ENCODE data around the gene ADD2. TPM values are rescaled to one million over a fixed set of nuclear protein-coding genes. Genes with fewer than 3 reads are reported as not detected.

Gene ADD2
- total RNA-seq, 1 donor from 2014 or later: 4.8 TPM

DNA sequence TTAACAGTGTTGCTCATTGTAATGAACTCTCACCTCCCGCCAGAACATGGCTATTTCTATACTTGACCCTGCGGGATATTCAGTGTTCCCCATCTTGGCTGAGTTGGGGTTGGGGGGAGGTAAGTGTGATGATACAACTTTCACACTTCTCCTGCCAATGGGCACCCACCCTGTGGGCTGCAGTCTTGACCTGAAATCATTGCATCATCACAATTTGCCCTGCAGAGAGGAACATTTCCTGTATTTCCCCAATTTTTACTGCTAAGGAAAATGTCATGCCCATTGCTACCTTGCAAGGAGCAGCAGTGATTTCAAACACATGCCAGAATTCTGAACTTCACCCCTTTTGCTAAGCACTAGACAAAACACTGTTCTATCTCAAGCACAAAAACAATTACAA is 92.1 kb downstream of the ADD2 start:
- no peaks in the 10 kb centered on the region for H3K27me3 ChIP-seq (ENCODE audit: insufficient read depth, low read length)
- H3K9ac ChIP-seq (ENCODE audit: low read length): no peak overlapping the region
- H3K9me3 Mint-ChIP-seq (ENCODE audit: unreplicated experiment): no peaks in the 10 kb centered on the region
- H3K4me3 Mint-ChIP-seq (ENCODE audit: unreplicated experiment): no peak overlapping the region
- peaks cover 10% of the 10 kb centered on the region for H3K4me1 Mint-ChIP-seq (ENCODE audit: low read depth, unreplicated experiment)
- H3K9me3 ChIP-seq (ENCODE audit: insufficient read depth, low read depth, low read length): no peaks in the 10 kb centered on the region
- no peak overlapping the region for H3K4me2 ChIP-seq (ENCODE audit: low read length)
- no peaks in the 10 kb centered on the region for H3K4me1 ChIP-seq (ENCODE audit: insufficient read depth, low read length)
- no peak overlapping the region for H3K27ac ChIP-seq (ENCODE audit: low read depth, low read length)
- no peaks in the 10 kb centered on the region for H3K36me3 ChIP-seq (ENCODE audit: insufficient read depth, low read length)
- H2AFZ ChIP-seq (ENCODE audit: low read depth, low read length): no peak overlapping the region
- H3K79me2 ChIP-seq (ENCODE audit: insufficient read depth, low read length): no peaks in the 10 kb centered on the region
- no peak overlapping the region for H3K4me3 ChIP-seq (ENCODE audit: insufficient read depth, low read depth, low read length)
- peaks cover 7% of the 10 kb centered on the region for H3K27me3 Mint-ChIP-seq (ENCODE audit: low read depth, unreplicated experiment)
- FAIRE-seq (no peak), DNase-seq (ENCODE audit: low read depth) (no peak)
- no peak for TF ChIP-seq EZH2 (IDR thresholded peaks at IDR 0.05; ENCODE audit: insufficient read depth, low read length)
- TF ChIP-seq, protein P1, sequence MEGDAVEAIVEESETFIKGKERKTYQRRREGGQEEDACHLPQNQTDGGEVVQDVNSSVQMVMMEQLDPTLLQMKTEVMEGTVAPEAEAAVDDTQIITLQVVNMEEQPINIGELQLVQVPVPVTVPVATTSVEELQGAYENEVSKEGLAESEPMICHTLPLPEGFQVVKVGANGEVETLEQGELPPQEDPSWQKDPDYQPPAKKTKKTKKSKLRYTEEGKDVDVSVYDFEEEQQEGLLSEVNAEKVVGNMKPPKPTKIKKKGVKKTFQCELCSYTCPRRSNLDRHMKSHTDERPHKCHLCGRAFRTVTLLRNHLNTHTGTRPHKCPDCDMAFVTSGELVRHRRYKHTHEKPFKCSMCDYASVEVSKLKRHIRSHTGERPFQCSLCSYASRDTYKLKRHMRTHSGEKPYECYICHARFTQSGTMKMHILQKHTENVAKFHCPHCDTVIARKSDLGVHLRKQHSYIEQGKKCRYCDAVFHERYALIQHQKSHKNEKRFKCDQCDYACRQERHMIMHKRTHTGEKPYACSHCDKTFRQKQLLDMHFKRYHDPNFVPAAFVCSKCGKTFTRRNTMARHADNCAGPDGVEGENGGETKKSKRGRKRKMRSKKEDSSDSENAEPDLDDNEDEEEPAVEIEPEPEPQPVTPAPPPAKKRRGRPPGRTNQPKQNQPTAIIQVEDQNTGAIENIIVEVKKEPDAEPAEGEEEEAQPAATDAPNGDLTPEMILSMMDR (IDR thresholded peaks at IDR 0.05; ENCODE audit: insufficient read depth, low read depth, low read length): no peak
- no peak overlapping the region for H3K27ac Mint-ChIP-seq (ENCODE audit: unreplicated experiment)
- H3K36me3 Mint-ChIP-seq (ENCODE audit: low read depth, unreplicated experiment): no peaks in the 10 kb centered on the region
- no peaks in the 10 kb centered on the region for H4K20me1 ChIP-seq (ENCODE audit: insufficient read depth, low read length)

DNA sequence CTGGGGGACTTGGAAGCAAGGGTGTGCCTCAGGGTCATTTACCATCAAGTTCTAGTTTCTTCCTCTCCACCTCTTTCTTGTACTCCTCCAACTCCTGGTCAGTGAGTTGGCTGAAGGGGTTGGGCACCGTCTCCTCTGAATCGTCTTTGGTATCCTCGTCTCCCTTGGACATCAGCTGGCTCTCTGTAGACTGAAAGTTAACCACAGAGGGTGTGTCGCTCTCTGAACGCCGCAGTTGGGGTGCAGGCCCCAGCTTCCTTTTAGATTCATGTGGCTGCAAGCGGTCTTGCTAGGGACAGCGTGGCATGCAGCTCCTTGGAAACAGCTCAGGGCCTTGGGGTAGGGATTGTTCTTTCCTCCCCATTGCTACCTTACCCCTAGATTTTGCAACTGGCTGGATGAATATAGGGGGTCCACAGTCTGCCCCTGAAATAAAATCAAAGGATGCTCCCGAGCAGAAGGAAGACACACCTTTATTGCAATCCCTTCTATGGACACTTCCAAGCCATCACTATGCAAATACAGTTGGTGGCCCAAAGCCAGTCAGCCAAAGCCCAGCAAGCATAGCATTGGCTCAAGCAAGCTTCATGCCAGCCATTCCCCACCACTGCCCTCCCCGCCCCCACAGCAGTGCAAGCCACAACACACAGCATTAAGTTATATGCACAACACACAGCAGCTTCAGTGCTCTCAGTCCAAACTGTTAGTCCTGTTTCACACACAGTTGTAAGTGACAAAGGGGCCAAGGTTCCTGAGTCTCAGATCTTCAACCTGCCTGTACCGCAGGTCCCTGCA is 93.2 kb downstream of the ADD2 start:
- Mint-ChIP-seq H3K27ac (ENCODE audit: unreplicated experiment) (no peak overlapping the region), H3K4me1 (ENCODE audit: low read depth, unreplicated experiment) (peaks cover 10% of the 10 kb centered on the region), H3K36me3 (ENCODE audit: low read depth, unreplicated experiment) (no peaks in the 10 kb centered on the region), H3K27me3 (ENCODE audit: low read depth, unreplicated experiment) (peaks cover 7% of the 10 kb centered on the region), H3K9me3 (ENCODE audit: unreplicated experiment) (no peaks in the 10 kb centered on the region), H3K4me3 (ENCODE audit: unreplicated experiment) (no peak overlapping the region)
- Histone ChIP-seq H3K9ac (ENCODE audit: low read length) (no peak overlapping the region), H2AFZ (ENCODE audit: low read depth, low read length) (no peak overlapping the region), H3K36me3 (ENCODE audit: insufficient read depth, low read length) (no peaks in the 10 kb centered on the region), H4K20me1 (ENCODE audit: insufficient read depth, low read length) (no peaks in the 10 kb centered on the region), H3K4me1 (ENCODE audit: insufficient read depth, low read length) (no peaks in the 10 kb centered on the region), H3K9me3 (ENCODE audit: insufficient read depth, low read depth, low read length) (no peaks in the 10 kb centered on the region), H3K4me2 (ENCODE audit: low read length) (no peak overlapping the region), H3K27me3 (ENCODE audit: insufficient read depth, low read length) (no peaks in the 10 kb centered on the region), H3K4me3 (ENCODE audit: insufficient read depth, low read depth, low read length) (no peak overlapping the region), H3K27ac (ENCODE audit: low read depth, low read length) (no peak overlapping the region), H3K79me2 (ENCODE audit: insufficient read depth, low read length) (no peaks in the 10 kb centered on the region)
- no peak for TF ChIP-seq EZH2 (IDR thresholded peaks at IDR 0.05; ENCODE audit: insufficient read depth, low read length)
- TF ChIP-seq, protein P1 (IDR thresholded peaks at IDR 0.05; ENCODE audit: insufficient read depth, low read depth, low read length): no peak
- no peak for DNase-seq (ENCODE audit: low read depth)
- no peak for FAIRE-seq

DNA sequence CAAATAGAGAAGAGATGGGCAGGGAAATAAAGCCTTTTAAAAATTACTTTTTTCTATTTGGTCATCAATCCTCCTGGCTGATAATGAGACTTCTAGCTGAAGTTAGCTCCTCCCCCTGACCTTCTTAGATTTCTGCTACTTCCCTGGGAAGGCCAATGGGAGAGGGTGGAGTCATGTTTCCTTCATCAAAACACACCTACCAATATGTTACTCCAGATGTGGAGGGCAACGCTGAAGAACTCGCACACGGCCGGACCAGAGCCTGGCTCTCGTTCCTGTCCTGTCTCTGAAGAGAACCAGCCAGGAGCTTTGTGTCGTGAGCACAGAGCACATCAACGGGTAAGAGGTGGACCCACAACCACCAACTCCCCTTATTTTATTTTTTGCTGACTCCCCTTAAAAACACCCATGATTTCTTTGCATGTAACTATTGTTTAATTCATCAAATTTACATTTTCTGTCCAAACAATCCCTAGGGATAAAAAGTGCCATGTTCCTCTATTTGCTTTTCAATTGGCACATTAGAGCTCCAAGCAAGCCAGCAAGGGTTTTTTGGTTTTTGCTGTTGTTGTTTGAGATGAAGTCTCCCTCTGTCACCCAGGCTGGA is 94.9 kb downstream of the ADD2 start:
- Histone ChIP-seq H3K4me3 (ENCODE audit: insufficient read depth, low read depth, low read length) (no peak overlapping the region), H3K36me3 (ENCODE audit: insufficient read depth, low read length) (no peaks in the 10 kb centered on the region), H4K20me1 (ENCODE audit: insufficient read depth, low read length) (no peaks in the 10 kb centered on the region), H3K9me3 (ENCODE audit: insufficient read depth, low read depth, low read length) (no peaks in the 10 kb centered on the region), H3K9ac (ENCODE audit: low read length) (no peak overlapping the region), H3K79me2 (ENCODE audit: insufficient read depth, low read length) (no peaks in the 10 kb centered on the region), H3K4me1 (ENCODE audit: insufficient read depth, low read length) (no peaks in the 10 kb centered on the region), H2AFZ (ENCODE audit: low read depth, low read length) (no peak overlapping the region), H3K4me2 (ENCODE audit: low read length) (no peak overlapping the region), H3K27me3 (ENCODE audit: insufficient read depth, low read length) (no peaks in the 10 kb centered on the region), H3K27ac (ENCODE audit: low read depth, low read length) (no peak overlapping the region)
- no peak for DNase-seq (ENCODE audit: low read depth)
- Mint-ChIP-seq H3K9me3 (ENCODE audit: unreplicated experiment) (no peaks in the 10 kb centered on the region), H3K27ac (ENCODE audit: unreplicated experiment) (no peak overlapping the region), H3K4me3 (ENCODE audit: unreplicated experiment) (no peak overlapping the region), H3K27me3 (ENCODE audit: low read depth, unreplicated experiment) (peaks cover 4% of the 10 kb centered on the region), H3K4me1 (ENCODE audit: low read depth, unreplicated experiment) (peaks cover 7% of the 10 kb centered on the region), H3K36me3 (ENCODE audit: low read depth, unreplicated experiment) (no peaks in the 10 kb centered on the region)
- TF ChIP-seq EZH2 (IDR thresholded peaks at IDR 0.05; ENCODE audit: insufficient read depth, low read length): no peak
- TF ChIP-seq, protein P1 (IDR thresholded peaks at IDR 0.05; ENCODE audit: insufficient read depth, low read depth, low read length): no peak
- no peak for FAIRE-seq
